HCT116 (cell line): ENCODE measurements around the gene TIAM2. TPM values are rescaled to one million over a fixed set of nuclear protein-coding genes. Genes with fewer than 3 reads are reported as not detected.

ENCODE experiments used
- ATAC-seq: fragments of 200-7000 bp; cut with Tn5 transposase; 2 replicates; pipeline ENCODE4 v1.9.1; 2020; ENCODE audit warnings: mild to moderate bottlenecking, moderate library complexity
- BruUV-seq: library from RNA; stranded (reverse); fragments of 400-500 nt; replicated peaks from 2 replicates; lab custom pipeline; 2021; lab: Mats Ljungman, UMichigan
- CTCF ChIA-PET: fragments of 300-600 bp; sonication (Branson Sonifier 250); formaldehyde crosslinking; loops from one replicate; lab custom pipeline; 2021; ENCODE audit warnings: antibody characterized with exemption; lab: Charles Lee
- POLR2A ChIA-PET: fragments of 300-600, 350-600 bp; sonication (Branson Sonifier 250); formaldehyde crosslinking; loops from one replicate; lab custom pipeline; 2021; ENCODE audit warnings: antibody characterized with exemption; lab: Charles Lee
- RAD21 ChIA-PET, 2 experiments: fragments of 300-600 bp; sonication (Branson Sonifier 250); formaldehyde crosslinking; loops; one replicate each; lab custom pipeline; 2023; ENCODE audit warnings: low total read pairs in 2 of 2; ENCODE audit not compliant: uncharacterized antibody in 2 of 2, unreplicated experiment in 2 of 2, low non-redundant PET in 1 of 2; lab: Charles Lee
- DNase-seq: peaks from one replicate; pipeline ENCODE4 v3.0.0-alpha.2; 2010; ENCODE audit warnings: low read depth, low spot score
- H2AFZ ChIP-seq: fragments of 200-600 bp; shearing (Covaris generic), sonication (generic); 2 replicates; pipeline ENCODE4 v1.6.1; 2017; ENCODE audit warnings: low read depth, mixed run types, mixed read lengths, antibody characterized with exemption, low read length; ENCODE audit not compliant: poor library complexity, severe bottlenecking
- H3K27ac ChIP-seq: 2 replicates; pipeline ENCODE4 v1.5.1; 2012; ENCODE audit warnings: low read depth, low read length
- H3K27me3 ChIP-seq: fragments of 200-600 bp; sonication (generic); 2 replicates; pipeline ENCODE4 v1.6.1; 2016; ENCODE audit warnings: mixed run types, low read length, mixed read lengths; ENCODE audit not compliant: insufficient read depth
- H3K36me3 ChIP-seq, 2 experiments: fragments of 200-500 bp in 1 of 2; fragments of 200-600 bp in 1 of 2; sonication (Bioruptor generic) in 1 of 2; sonication (generic) in 1 of 2; 2 replicates each; pipeline versions ENCODE4 v1.5.1 to v1.6.1; 2014 to 2016; ENCODE audit warnings: low read length in 2 of 2, inconsistent platforms in 1 of 2, mixed read lengths in 1 of 2, mixed run types in 1 of 2; ENCODE audit not compliant: insufficient read depth in 2 of 2, control insufficient read depth in 1 of 2
- H3K4me1 ChIP-seq, 2 experiments: fragments of 200-600 bp in 1 of 2; sonication (generic) in 1 of 2; 2 replicates each; pipeline versions ENCODE4 v1.5.1 to v1.6.1; 2012 to 2017; ENCODE audit warnings: low read length in 2 of 2, inconsistent platforms in 1 of 2, mild to moderate bottlenecking in 1 of 2, mixed read lengths in 1 of 2, mixed run types in 1 of 2, moderate library complexity in 1 of 2; ENCODE audit not compliant: insufficient read depth in 2 of 2, control insufficient read depth in 1 of 2
- H3K4me2 ChIP-seq: fragments of 200-600 bp; sonication (generic); 2 replicates; pipeline ENCODE4 v1.6.1; 2017; ENCODE audit warnings: mixed run types, low read length, mixed read lengths
- H3K4me3 ChIP-seq, 2 experiments: fragments of 200-600 bp in 1 of 2; sonication (generic) in 1 of 2; replicated peaks in 1 of 2; 2 replicates each; pipeline ENCODE4 v1.5.1; 2011 to 2016; ENCODE audit warnings: low read length in 2 of 2, control low read depth in 1 of 2, low read depth in 1 of 2, mild to moderate bottlenecking in 1 of 2, mixed read lengths in 1 of 2, mixed run types in 1 of 2
- H3K79me2 ChIP-seq: fragments of 200-600 bp; sonication (generic); 2 replicates; pipeline ENCODE4 v1.6.1; 2017; ENCODE audit warnings: mild to moderate bottlenecking, mixed run types, low read length, moderate library complexity, mixed read lengths; ENCODE audit not compliant: insufficient read depth
- H3K9ac ChIP-seq: fragments of 200-600 bp; sonication (generic); 2 replicates; pipeline ENCODE4 v1.6.1; 2016; ENCODE audit warnings: low read length, mixed read lengths
- H3K9me2 ChIP-seq: fragments of 200-600 bp; sonication (generic), shearing (Covaris generic); 2 replicates; pipeline ENCODE4 v1.6.1; 2017; ENCODE audit warnings: mixed run types, mild to moderate bottlenecking, moderate library complexity; ENCODE audit not compliant: insufficient read depth
- H3K9me3 ChIP-seq, 2 experiments: fragments of 200-500 bp in 1 of 2; fragments of 200-600 bp in 1 of 2; sonication (Bioruptor generic) in 1 of 2; sonication (generic) in 1 of 2; 2 replicates each; pipeline ENCODE4 v1.6.1; 2014 to 2017; ENCODE audit warnings: low read length in 2 of 2, mixed read lengths in 2 of 2, inconsistent platforms in 1 of 2, low read depth in 1 of 2, mild to moderate bottlenecking in 1 of 2, mixed run types in 1 of 2, moderate library complexity in 1 of 2; ENCODE audit not compliant: control insufficient read depth in 1 of 2, insufficient read depth in 1 of 2
- H4K20me1 ChIP-seq: fragments of 200-600 bp; sonication (generic), shearing (Covaris generic); 2 replicates; pipeline ENCODE4 v1.6.1; 2017; ENCODE audit warnings: mixed run types, mild to moderate bottlenecking, moderate library complexity; ENCODE audit not compliant: insufficient read depth
- EGR1 ChIP-seq: IDR thresholded peaks from 2 replicates; pipeline ENCODE4 v1.6.1; 2012; ENCODE audit warnings: low read depth
- EZH2 ChIP-seq: fragments of 200-600 bp; sonication (generic); IDR thresholded peaks from 2 replicates; pipeline ENCODE4 v1.6.1; 2017; ENCODE audit warnings: antibody characterized with exemption, mixed run types
- FOSL1 ChIP-seq: IDR thresholded peaks from 2 replicates; pipeline ENCODE4 v1.6.1; 2012; ENCODE audit warnings: low read depth
- JUND ChIP-seq: IDR thresholded peaks from 2 replicates; pipeline ENCODE4 v1.6.1; 2012
- MAX ChIP-seq: IDR thresholded peaks from 2 replicates; pipeline ENCODE4 v1.6.1; 2012
- POLR2A ChIP-seq: IDR thresholded peaks from 2 replicates; pipeline ENCODE4 v1.7.0; 2011; ENCODE audit warnings: borderline replicate concordance; ENCODE audit not compliant: insufficient read depth, insufficient read length; ENCODE audit errors: extremely low read depth
- POLR2AphosphoS5 ChIP-seq: IDR thresholded peaks from 2 replicates; pipeline ENCODE4 v1.6.1; 2011; ENCODE audit warnings: mild to moderate bottlenecking, low read depth, low read length, moderate library complexity
- RAD21 ChIP-seq: IDR thresholded peaks from 2 replicates; pipeline ENCODE4 v1.6.1; 2012; ENCODE audit warnings: low read depth, mild to moderate bottlenecking
- SP1 ChIP-seq: IDR thresholded peaks from 2 replicates; pipeline ENCODE4 v1.6.1; 2012; ENCODE audit warnings: low read depth
- SRF ChIP-seq: IDR thresholded peaks from 2 replicates; pipeline ENCODE4 v1.6.1; 2012; ENCODE audit warnings: low read depth
- TCF7L2 ChIP-seq: IDR thresholded peaks from 2 replicates; pipeline ENCODE4 v1.7.0; 2011; ENCODE audit warnings: borderline replicate concordance, inconsistent platforms; ENCODE audit not compliant: insufficient read depth, insufficient read length; ENCODE audit errors: extremely low read depth
- YY1 ChIP-seq: IDR thresholded peaks from 2 replicates; pipeline ENCODE4 v1.6.1; 2011; ENCODE audit warnings: low read length, low read depth, moderate library complexity, mild to moderate bottlenecking; ENCODE audit not compliant: insufficient replicate concordance; ENCODE audit errors: extremely low read depth
- ZNF274 ChIP-seq: fragments of 200-500 bp; sonication (Bioruptor generic); IDR thresholded peaks from 2 replicates; pipeline ENCODE4 v1.6.1; 2014; ENCODE audit warnings: mild to moderate bottlenecking, low read depth, low read length, inconsistent platforms
- intact Hi-C: fragments of 100-400 bp; cut with micrococcal nuclease; formaldehyde crosslinking; loops from 2 replicates; pipeline ENCODE4 v1.10.0; 2022
- total RNA-seq: library from RNA; stranded (reverse); gene quantifications from one replicate; pipeline ENCODE4 v1.2.1, GENCODE V29; 2021; ENCODE audit not compliant: unreplicated experiment
- TF ChIP-seq, protein P1 (sequence below), 3 experiments: fragments of 200-600 bp in 1 of 3; sonication (generic) in 1 of 3; IDR thresholded peaks in 2 of 3; conservative IDR thresholded peaks in 1 of 3; 2 replicates each; pipeline ENCODE4 v1.5.1; 2012 to 2017; ENCODE audit warnings: low read depth in 2 of 3, low read length in 2 of 3, antibody characterized with exemption in 1 of 3, borderline replicate concordance in 1 of 3, control low read depth in 1 of 3, mild to moderate bottlenecking in 1 of 3, mixed read lengths in 1 of 3, mixed run types in 1 of 3, moderate library complexity in 1 of 3; ENCODE audit not compliant: insufficient read depth in 1 of 3
- TF ChIP-seq, protein P2 (sequence below): IDR thresholded peaks from 2 replicates; pipeline ENCODE4 v1.6.1; 2012; ENCODE audit warnings: low read depth

The TIAM2 gene
- total RNA-seq, 1 experiment from 2014 or later: 9.4 TPM

DNA sequence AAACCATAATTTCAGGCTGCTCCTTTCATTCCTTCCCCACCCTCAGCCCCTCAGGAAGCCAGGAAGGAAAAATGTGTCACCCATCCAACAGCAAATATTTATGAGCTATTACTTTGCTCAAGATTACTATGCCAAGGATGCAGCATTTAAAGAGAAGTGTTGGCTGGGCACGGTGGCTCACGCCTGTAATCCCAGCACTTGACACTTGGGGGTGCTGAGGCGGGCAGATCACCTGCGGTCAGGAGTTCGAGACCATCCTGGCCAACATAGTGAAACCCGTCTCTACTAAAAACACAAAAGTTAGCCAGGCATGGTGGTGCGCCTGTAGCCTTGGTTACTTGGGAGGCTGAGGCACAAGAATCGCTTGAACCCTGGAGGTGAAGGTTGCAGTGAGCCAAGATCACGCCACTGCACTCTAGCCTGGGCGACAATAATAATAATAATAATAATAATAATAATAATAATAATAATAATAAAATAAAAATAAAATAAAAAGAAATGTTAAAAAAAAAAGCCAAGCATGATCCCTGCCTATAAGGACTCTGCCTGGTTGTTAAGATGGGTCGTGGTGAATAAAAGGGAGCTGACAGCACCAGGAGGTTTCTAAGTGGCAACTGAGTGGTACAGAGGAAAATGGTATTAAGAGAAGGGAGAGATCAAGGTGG is 20.5 kb upstream of the TIAM2 start:
- H3K27ac ChIP-seq: no peak overlapping the region
- DNase-seq (no peak), ATAC-seq (peak; percentile 74)
- no peaks in the 10 kb centered on the region for H3K27me3 ChIP-seq
- no peak overlapping the region for H2AFZ ChIP-seq
- H3K9ac ChIP-seq: no peak overlapping the region
- no TSS peak for BruUV-seq
- ChIA-PET CTCF (interaction anchor here (0.7 kb wide), 1 partner anchor 251 kb away, joined by 3 read pairs; no protein-coding TSS in a partner anchor), RAD21 (no interaction called here)
- no peaks in the 10 kb centered on the region for H3K9me3 ChIP-seq
- H3K4me3 ChIP-seq: no peak overlapping the region
- no peak overlapping the region for H3K4me2 ChIP-seq
- H4K20me1 ChIP-seq: no peaks in the 10 kb centered on the region
- no peaks in the 10 kb centered on the region for H3K79me2 ChIP-seq
- H3K36me3 ChIP-seq: no peaks in the 10 kb centered on the region
- TF ChIP-seq MAX: no peak
- TF ChIP-seq SP1: no peak
- TF ChIP-seq TCF7L2: no peak
- no peak for TF ChIP-seq JUND
- TF ChIP-seq YY1: no peak
- TF ChIP-seq POLR2A: no peak
- TF ChIP-seq FOSL1: no peak
- TF ChIP-seq POLR2AphosphoS5: no peak
- TF ChIP-seq SRF: no peak
- TF ChIP-seq ZNF274: no peak
- no peak for TF ChIP-seq EGR1
- TF ChIP-seq RAD21: peak; percentile 23
- TF ChIP-seq, protein P1, sequence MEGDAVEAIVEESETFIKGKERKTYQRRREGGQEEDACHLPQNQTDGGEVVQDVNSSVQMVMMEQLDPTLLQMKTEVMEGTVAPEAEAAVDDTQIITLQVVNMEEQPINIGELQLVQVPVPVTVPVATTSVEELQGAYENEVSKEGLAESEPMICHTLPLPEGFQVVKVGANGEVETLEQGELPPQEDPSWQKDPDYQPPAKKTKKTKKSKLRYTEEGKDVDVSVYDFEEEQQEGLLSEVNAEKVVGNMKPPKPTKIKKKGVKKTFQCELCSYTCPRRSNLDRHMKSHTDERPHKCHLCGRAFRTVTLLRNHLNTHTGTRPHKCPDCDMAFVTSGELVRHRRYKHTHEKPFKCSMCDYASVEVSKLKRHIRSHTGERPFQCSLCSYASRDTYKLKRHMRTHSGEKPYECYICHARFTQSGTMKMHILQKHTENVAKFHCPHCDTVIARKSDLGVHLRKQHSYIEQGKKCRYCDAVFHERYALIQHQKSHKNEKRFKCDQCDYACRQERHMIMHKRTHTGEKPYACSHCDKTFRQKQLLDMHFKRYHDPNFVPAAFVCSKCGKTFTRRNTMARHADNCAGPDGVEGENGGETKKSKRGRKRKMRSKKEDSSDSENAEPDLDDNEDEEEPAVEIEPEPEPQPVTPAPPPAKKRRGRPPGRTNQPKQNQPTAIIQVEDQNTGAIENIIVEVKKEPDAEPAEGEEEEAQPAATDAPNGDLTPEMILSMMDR (IDR thresholded peaks at IDR 0.05 in 2 of 3, conservative IDR thresholded peaks at IDR 0.05 in 1 of 3; ENCODE audit: borderline replicate concordance in 1 of 3, insufficient read depth in 1 of 3, low read depth in 2 of 3, low read length in 2 of 3): peak; percentile 6 to 53 (median 41); a peak in 3 of 6 replicates
- TF ChIP-seq, protein P2, sequence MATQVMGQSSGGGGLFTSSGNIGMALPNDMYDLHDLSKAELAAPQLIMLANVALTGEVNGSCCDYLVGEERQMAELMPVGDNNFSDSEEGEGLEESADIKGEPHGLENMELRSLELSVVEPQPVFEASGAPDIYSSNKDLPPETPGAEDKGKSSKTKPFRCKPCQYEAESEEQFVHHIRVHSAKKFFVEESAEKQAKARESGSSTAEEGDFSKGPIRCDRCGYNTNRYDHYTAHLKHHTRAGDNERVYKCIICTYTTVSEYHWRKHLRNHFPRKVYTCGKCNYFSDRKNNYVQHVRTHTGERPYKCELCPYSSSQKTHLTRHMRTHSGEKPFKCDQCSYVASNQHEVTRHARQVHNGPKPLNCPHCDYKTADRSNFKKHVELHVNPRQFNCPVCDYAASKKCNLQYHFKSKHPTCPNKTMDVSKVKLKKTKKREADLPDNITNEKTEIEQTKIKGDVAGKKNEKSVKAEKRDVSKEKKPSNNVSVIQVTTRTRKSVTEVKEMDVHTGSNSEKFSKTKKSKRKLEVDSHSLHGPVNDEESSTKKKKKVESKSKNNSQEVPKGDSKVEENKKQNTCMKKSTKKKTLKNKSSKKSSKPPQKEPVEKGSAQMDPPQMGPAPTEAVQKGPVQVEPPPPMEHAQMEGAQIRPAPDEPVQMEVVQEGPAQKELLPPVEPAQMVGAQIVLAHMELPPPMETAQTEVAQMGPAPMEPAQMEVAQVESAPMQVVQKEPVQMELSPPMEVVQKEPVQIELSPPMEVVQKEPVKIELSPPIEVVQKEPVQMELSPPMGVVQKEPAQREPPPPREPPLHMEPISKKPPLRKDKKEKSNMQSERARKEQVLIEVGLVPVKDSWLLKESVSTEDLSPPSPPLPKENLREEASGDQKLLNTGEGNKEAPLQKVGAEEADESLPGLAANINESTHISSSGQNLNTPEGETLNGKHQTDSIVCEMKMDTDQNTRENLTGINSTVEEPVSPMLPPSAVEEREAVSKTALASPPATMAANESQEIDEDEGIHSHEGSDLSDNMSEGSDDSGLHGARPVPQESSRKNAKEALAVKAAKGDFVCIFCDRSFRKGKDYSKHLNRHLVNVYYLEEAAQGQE: no peak
- TF ChIP-seq EZH2: no peak
- TF ChIP-seq, all 23 proteins: peak for 2
- POLR2A ChIA-PET: no interaction called here
- no peaks in the 10 kb centered on the region for H3K9me2 ChIP-seq
- intact Hi-C loops: no loop called here
- H3K4me1 ChIP-seq: no peaks in the 10 kb centered on the region
